ENCODE data around the gene LRTM1.

Gene LRTM1

DNA sequence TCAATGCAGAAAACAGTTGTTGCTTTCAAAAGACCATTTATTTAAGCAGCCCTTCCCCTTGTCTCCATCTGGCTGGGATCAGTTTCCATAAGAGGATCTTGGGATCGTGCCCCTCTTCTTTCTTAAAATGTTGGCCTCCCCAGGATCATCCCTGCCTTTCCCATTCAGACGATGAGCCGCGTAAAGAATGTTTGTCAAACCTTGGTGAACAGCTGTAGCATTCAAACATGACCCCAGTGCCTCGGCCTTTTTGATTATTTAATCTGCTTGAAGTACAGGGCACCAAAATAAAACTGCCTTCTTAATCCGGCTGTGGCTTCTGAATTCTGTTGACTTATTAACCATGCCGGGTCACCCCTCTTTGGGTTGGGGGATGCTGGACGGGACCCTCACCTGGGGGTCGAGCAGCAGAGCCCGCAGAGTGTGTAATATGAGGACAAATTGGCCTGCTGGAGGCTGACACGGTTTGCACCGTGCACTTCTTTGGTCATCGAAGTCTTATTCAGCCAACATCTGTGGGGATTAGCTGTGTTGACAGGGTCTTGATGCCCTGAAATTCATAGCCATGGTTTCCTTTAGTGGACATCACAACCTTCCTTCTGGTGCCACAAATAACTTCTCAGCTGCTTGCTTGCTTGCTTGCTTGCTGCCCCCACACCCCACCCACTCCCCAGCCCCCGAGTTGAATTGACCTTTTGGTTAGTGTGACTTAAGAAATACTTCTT is at the start of gene LRTM1:
Gene LRTM1, minus strand, starts transcription at position 14 of the 725 bp plus-strand sequence. CDS start 148 bp downstream, outside the sequence.
- DNase-seq (ENCODE audit: low spot score), result no peak

DNA sequence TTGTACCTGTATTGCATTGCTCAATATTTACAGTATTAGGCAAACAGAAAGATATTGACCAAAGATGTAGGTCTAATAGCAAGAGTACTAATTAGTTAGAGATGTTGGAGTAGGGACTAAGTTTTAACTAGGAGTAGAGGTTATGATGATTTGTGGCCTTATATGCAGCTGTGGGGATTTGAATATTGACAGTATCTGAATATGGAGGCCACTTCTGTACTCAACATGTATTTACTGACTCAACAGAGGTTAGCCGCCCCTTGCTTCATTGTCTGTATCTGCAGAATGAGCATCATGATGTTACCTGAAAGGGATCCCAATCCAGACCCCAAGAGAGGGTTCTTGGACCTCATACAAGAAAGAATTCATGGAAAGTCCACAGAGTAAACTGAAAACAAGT is 49.6 kb upstream of the LRTM1 start:
- DNase-seq (ENCODE audit: low spot score), result no peak

DNA sequence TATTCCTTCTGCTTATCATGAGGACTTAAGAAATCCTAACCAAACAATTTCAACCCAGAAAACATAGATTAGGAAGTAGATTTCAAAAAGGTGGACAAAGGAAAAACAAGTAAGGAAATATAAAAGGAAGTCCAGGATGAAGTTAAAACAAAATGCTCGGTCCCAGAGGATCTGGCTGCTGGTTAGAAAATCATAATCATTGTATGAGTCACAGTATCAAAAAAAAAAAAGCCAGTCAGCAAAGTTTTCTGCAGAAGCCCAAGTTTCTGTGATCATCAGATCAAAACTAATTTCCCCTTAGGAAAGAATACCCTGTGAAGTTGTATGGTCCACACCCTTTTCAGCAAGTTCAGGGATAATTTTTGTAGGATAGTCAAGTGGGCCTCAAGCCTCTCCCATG is 43.0 kb upstream of the LRTM1 start:
- no peak for DNase-seq (ENCODE audit: low spot score)

DNA sequence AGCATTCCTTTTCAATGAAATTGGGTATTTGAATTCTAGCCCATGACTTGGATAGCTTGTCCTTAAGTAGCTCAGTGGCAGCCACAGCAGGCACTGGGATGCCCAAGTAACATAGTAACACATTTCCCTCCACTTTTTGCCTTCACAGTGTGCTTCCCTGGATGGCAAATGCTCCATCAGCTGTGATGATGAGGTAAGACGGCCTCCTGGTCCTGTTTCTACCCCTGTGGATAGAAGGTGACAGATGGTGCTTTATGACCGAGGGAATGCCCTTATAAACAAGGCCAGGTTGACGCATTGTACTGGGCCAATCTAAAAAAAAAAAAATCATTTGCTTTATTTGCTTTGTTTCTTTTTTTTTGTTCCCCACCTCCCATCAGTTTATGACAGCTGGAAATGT is 41.8 kb upstream of the LRTM1 start:
- DNase-seq (ENCODE audit: low spot score), result no peak

DNA sequence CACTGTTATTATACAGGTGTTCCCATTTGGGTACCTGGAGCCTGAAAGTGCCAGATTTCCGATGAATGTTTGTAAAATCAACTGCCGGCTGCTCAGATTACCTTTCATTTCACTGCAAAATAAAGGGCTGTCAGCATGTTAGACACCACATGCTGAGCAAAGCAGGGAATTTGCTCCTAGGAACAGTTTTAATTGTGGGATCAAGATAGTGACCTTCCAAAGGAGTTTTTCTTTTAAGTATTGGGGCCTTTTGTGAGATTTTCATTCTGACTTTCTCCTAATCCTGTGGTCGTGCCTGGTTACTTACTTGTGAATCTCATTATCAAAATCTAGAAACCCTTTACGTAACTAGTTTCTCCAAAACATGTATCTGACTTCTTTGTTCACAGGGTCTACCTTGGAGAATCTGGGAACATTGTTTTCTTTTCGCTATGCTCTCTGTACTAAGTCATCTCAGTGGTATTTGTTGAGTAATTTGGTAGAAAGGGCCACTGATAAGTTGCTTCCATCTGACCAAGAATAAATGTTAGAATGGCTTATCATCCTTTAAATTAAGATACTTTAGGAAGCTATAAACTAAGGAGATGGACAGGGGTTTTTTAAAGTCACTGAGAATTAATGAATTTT is 40.8 kb upstream of the LRTM1 start:
- DNase-seq (ENCODE audit: low spot score), result no peak

DNA sequence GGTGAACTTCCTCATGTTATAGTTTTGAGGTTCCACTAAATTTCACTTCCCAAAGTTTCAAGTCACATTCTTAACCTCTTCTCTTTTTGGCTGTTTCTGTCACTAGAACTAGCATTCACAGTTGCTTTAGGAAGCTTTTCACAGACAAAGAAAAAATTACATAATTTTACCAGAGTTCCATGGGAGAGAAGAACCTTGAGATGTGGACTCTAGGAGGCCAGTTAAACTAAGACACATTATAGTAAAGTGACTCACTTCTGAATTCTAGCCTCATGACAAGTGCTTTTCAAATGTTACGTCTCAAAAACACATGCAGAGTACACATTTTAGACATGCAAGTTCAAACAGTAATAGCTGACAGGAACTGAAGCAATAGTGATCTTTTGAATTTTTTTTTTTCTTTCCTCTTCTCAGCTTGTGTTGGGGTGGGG is 39.9 kb upstream of the LRTM1 start:
- no peak for DNase-seq (ENCODE audit: low spot score)

DNA sequence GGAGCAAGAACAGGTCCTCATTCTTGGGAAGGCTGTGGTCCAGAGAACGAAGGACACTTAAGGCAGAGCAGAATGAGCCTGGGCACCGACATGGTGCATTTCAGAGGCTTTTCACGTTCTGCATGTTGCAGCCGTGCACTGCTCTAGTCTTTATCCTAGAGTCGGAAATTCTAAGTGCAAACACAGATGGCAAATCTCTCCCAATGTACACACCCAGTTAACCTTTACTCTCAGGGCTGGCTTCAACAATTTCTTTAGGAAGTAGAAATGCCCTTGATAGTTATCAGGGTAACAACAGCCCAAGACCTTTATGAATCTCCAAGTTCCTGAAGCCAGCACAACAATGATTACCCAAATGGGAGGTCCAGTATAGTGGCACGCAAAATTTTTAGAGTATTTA is 39.1 kb upstream of the LRTM1 start:
- DNase-seq (ENCODE audit: low spot score), result no peak

DNA sequence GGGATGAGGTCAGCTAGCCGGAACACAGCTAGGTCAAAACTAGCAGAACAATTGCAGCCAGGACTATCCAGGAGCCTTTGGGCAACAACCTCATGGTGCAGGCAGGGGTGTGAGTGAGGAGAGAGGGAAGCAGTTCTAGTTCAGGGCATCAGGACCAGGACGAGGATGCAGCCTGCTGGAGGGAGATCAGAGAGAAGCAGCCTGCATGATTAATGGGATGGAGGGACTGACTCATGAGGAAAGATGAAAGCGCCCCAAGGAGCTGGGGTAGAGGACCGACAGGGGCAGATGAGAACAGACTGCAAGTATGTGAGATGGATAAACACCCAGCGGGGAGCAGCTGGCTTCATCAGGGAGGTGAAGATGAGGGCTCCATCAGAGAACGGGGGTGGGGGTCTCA is 37.9 kb upstream of the LRTM1 start:
- DNase-seq (ENCODE audit: low spot score), result no peak

DNA sequence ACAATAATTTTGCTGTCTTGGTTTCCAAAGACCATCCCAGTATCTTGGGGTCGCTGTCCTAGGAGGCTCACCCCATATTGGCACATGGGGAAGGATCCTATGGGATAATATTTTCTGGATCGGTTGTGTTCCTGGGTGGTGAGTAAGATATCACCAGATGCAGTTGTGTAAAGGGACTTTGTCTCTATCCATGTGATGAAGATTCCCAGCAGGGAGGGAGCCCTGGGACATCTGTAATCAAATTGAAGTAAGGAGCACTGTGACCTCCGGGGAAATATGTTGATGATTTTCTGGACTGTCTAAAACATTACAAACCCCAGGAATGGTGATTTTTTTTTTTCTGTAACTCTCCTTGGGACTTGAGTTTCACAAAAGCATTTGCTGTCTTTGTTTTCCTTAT is 36.2 kb upstream of the LRTM1 start:
- no peak for DNase-seq (ENCODE audit: low spot score)

DNA sequence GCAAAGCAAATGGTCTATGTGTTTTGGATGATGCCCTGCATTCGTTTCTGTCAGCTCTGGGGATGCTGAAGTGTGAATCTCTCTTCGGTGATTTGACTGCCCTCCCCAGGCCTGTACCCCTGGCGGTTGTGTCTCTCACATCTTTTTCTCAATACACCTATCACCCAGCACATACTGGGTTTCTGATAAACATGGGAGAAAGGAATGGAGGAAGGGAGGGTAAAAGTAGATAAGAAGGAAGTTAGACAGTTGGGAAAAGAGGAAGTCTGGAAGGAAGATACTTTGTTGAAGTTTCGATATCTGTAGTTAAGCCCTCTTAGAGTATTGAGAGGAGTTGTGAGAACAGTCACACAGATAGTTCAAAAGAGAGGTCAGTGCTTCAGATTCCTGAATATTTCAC is 35.8 kb upstream of the LRTM1 start:
- no peak for DNase-seq (ENCODE audit: low spot score)

DNA sequence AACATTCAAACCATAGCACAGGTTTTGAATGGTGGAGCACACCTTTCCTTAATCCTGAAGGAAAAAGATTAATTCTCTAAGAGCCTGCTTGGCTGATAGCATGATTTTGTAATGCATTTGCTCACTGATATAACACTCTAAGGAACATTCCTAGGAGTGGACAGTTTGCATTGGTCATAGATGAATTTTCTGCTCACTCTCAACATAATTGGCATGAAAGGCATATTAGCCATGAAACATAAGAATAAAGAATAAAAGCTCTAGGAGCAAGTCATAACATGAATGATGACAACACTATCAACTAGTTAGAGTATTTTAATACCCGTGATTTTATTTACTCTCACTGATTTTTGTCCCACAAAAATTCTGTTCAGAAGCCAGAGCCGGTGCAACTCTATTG is 34.3 kb upstream of the LRTM1 start:
- no peak for DNase-seq (ENCODE audit: low spot score)

DNA sequence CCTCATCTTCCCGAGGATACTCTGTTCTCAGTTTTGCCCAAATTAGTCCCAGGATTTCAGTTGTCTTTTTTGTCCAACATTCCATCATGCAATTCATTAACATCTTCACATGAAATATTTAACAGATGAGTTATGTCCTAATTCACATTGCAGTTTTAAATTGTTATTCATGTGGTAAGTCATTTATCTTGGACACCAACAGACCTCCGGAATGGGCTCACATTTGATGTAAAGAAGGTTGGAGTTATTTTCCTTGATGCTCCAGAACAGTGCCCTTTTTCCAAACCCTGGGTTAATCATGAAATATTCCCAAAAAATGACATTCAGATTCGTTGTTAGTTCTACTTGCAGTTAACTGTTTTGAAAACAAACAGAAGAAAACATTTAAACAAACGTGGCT is 32.8 kb upstream of the LRTM1 start:
- no peak for DNase-seq (ENCODE audit: low spot score)

DNA sequence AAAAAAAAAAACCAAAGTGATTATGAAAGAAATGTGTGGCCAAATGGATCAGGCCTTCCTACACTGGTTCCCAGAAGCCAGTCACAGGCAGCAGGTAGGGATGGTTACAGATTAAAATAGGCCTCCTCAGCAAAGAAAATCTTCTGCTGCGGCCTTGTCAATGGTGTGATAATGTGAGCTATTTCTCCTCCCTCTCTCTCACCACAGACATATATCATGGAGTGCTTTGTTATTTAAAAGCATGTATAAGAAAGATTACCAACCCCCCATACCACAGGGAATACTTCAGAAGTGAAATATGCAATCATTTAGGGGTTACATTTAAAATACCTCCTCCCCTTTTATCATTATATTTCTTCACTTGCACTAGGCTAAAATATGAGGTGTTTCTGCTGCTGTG is 32.2 kb upstream of the LRTM1 start:
- DNase-seq (ENCODE audit: low spot score), result no peak

DNA sequence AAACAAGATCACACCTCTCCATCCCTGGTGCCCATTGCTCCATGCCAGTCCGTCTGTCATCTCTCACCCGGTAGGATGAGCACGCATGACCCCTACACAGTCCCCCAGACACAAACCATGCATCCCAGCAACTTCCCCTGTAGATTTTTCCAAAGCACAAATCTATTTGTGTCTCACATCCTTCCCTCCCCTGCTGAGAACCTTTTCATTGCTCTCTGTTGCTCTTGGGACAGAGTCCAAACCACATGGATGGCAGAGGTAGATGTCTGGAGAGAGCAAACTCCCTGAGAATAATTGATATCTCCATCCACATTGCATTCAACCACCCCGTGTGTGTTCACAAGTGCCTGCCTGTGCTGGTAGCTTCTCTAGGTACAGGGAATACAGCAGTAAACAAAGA is 29.9 kb upstream of the LRTM1 start:
- DNase-seq (ENCODE audit: low spot score), result no peak

DNA sequence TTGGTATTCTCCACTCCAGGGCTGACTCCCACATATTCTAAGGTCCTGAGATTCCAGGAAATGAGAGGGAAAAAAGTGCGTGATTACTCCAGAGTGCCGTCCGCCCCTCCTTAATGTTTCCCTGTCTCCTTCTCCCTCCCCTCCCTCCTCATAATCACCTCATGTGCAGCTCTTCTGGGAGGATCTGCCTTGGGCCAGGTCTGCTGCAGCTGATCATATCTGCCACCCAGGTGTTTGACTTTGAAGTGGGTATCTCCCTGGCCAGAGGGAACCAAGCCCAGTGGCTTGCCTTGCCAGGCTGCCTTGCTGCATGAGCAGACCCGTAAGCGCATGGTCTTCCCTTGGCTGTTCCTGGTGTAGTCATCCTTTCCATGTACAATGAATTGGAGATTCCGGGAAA is 28.1 kb upstream of the LRTM1 start:
- no peak for DNase-seq (ENCODE audit: low spot score)

DNA sequence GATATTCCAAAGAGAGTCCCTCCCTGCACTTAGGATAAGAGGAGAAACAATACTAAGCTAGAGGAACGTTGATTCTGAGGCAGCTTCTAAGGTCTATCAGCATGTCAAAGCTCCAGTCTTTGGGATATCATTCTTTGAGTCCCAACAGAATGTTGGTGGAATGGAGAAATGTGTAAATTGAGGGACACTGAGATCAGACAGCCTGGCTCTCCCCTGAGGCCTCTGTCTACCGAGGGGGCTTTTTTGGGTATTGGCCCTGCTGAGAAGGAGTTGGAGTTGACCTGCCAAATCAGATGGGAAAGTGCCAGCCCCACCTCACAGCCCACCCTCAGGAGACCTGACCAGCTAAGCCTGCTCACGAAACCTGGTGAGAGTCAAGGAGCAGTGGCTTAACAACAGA is 27.6 kb upstream of the LRTM1 start:
- DNase-seq (ENCODE audit: low spot score), result no peak

DNA sequence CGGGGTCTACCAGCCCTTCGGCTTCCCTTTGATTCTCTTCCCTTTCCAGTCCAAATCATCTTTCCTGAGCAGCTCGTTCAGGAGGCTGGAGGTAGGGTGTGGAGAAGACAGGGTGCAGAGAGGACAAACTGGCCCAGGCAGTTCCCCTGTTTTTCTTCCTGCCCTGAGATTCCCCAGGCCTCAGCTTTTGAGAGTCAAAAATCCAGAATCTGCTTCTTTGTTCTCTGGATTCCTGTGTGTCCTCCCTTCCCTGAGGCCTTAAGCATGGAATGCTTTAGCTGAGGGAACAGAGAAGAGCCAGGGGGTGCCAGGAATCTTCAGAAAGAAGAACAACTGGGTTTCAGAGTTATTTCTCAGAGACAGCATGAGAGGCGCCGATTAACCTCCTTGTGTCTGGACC is 26.7 kb upstream of the LRTM1 start:
- no peak for DNase-seq (ENCODE audit: low spot score)

DNA sequence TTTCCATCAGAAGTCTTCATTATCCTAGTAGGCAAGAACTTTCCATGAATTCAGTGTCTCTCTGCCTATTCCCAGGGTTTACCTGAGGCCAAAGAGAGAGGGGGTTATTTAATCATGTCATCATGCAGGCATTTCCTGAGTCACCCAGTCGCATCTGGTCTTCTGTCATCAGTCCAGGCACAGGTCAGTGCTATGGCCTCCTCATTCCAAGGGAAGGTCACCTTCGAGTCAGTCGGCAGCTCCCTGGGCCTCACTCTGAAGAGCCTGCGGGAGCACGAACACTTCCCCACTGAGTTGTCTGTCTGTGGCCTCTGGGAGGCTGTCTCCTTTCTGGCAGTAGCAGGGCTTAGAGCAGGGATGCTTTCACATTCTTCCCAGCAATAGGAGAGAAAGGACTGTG is 26.2 kb upstream of the LRTM1 start:
- DNase-seq (ENCODE audit: low spot score), result no peak

DNA sequence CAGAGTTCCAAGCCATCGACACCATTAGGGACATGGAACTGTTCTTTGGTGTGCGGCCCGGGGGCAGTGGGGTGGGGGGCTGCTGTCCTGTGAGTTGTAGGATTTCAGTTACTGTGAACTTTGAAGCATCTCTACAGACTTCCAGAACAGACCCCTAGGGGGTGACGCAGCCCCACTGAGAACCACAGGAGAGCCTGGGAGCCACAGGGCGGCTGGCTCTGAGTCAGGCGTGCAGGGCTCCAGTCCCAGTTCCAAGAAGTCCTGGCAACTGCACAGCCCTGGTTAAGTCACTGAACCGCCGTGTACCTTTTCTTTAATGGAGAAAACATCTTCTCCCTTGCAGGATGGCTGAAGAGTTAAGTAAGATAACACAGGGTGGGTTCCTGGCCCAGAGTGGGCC is 23.5 kb upstream of the LRTM1 start:
- no peak for DNase-seq (ENCODE audit: low spot score)

DNA sequence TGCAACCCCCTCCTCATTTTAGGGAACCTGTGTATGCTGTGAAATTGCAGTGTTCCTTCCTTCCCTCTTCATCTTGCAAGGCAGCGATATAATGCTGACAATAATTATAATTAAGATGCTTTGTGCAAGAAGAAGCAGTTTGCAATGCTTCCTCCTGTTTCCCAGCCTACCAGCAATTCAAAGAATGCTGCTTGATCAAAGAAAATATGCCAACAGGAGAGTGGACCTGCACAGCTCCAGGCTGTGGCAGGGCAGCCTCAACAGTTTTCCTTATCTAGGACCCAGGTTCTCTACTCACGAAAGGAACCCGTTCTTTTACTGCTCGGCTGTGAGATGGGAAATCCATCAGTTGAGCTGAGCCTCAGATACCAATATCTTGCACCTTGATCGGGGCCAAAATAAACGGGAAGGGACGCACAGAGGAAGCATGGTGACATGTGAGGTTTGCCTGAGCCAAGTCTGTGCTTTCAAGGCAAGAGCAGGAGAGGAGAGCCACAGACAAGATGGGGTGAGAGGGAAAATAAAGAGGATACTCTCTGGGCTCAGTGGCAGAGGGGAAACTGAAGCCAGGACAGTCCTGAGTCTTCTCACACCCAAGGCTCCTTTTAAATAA is 22.6 kb upstream of the LRTM1 start:
- no peak for DNase-seq (ENCODE audit: low spot score)

DNA sequence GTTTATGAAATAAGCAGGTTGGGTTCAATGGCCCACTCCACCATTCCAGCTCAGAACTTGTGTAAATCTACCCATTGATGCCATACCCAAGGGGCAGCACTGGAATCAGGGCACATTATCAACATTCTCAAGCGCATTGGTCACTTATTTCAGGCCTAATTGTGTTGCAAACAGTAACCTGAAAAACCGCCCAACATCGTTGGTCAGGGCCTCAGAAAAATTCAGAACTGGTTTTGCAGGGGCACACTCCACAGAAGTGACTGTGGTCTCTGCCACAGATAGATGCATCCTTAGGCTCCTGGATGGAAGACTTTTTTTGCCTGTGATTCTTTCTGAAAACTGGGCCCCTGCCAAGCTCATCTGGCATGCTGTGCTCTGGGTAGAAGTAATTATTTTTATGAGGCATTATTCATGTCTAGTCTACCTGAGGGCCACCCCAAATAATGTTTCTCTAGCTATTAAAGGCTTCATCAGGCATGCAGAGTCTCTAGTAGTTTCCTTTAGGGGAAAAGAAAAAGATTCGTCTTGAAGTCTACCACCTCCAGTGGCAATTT is 21.7 kb upstream of the LRTM1 start:
- DNase-seq (ENCODE audit: low spot score), result no peak

DNA sequence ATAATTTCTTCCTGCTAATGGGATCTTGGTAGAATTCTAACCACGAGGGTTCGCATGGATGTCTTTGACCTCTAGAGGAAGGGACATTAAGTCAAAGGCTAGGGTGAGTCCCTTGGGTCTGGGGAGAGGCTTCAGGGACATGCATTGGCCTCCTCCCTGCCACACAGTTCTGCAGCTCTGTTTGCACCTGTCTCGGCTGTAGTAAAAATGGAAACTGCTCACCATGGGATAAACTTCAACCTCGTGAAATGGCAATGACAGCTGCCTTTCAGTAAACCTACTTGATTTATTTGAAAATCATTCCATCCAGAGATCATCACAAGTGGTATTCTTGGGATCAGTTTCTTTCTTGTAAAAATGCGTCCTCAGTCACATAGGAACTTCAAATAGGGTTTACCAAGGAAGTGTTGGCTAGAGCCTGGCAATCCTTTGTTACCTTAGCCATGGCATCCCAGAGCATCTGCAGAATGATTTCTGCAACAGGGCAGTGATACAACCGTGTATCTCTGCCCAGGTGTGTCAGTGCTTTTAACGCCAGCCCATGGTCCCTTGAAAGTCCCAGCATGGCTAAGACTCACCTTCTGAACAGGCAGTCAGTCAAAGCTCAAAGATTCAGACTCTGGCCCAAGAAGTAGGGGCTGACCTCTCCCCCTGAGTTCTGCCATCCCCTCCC is 14.0 kb upstream of the LRTM1 start:
- no peak for DNase-seq (ENCODE audit: low spot score)

DNA sequence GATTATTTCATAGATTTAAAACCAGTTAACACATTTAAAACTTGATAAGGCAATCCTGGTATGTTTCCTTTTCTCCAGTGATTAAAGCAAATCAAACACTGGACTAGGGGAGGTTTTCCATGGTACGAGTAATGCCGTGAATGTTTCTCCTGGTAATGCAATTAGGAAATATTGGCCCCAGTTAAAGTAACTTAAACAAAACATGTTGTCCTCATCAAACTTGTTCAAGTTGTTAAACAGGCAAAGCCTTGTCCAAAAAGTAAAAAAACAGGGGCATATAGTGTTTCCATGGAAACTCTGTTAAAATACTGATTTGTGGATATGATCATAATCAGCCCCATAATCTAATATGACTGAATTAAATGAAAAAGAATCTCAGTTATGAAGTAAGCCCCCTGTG is 13.1 kb upstream of the LRTM1 start:
- no peak for DNase-seq (ENCODE audit: low spot score)
